Fibroblast of skin of back (primary cell): ENCODE measurements around the gene PRDM5.
A peak's percentile ranks its signal among the peaks of the same experiment; 100 is the strongest.
"Not testable (repeated sequence)": the region's sequence is repeated elsewhere in the genome, so short reads cannot be mapped to it uniquely, and the experiment has no call there.

Experiments used
- DNase-seq: peaks from one replicate; pipeline ENCODE4 v3.0.0-alpha.2; 2013

Gene PRDM5

GRCh38 chr4:120750152-120750525 lies 172.4 kb downstream of the PRDM5 start:
- DNase-seq = no peak

GRCh38 chr4:120749445-120750151 lies 172.9 kb downstream of the PRDM5 start:
- DNase-seq = no peak

- DNase-seq = not testable (repeated sequence)
Observed at GRCh38 chr4:120741636-120742035, 180.9 kb downstream of the PRDM5 start.

GRCh38 chr4:120736312-120736711 lies 186.2 kb downstream of the PRDM5 start:
- no peak for DNase-seq

GRCh38 chr4:120733968-120734367 lies 188.6 kb downstream of the PRDM5 start:
- DNase-seq = no peak

- DNase-seq = no peak
Observed at GRCh38 chr4:120733054-120733453, 189.5 kb downstream of the PRDM5 start.

GRCh38 chr4:120731561-120731960 lies 191.0 kb downstream of the PRDM5 start:
- peak; percentile 75 for DNase-seq

- DNase-seq = no peak
Observed at GRCh38 chr4:120730777-120731320, 191.7 kb downstream of the PRDM5 start.

- DNase-seq = no peak
Observed at GRCh38 chr4:120728892-120729675, 193.4 kb downstream of the PRDM5 start.

GRCh38 chr4:120725639-120726580 lies 196.6 kb downstream of the PRDM5 start:
- DNase-seq = no peak

GRCh38 chr4:120724656-120725055 lies 197.9 kb downstream of the PRDM5 start:
- no peak for DNase-seq

GRCh38 chr4:120723986-120724385 lies 198.5 kb downstream of the PRDM5 start:
- DNase-seq = no peak

- DNase-seq = no peak
Observed at GRCh38 chr4:120723105-120723504, 199.4 kb downstream of the PRDM5 start.

- no peak for DNase-seq
Observed at GRCh38 chr4:120722655-120723054, 199.9 kb downstream of the PRDM5 start.

- DNase-seq = no peak
Observed at GRCh38 chr4:120720354-120720934, 202.1 kb downstream of the PRDM5 start.

GRCh38 chr4:120718979-120719566 lies 203.5 kb downstream of the PRDM5 start:
- peak; percentile 71 for DNase-seq

GRCh38 chr4:120716346-120716745 lies 206.2 kb downstream of the PRDM5 start:
- no peak for DNase-seq

- no peak for DNase-seq
Observed at GRCh38 chr4:120714417-120715010, 208.0 kb downstream of the PRDM5 start.

GRCh38 chr4:120709991-120710390 lies 212.5 kb downstream of the PRDM5 start:
- DNase-seq = peak; percentile 54

GRCh38 chr4:120704538-120704937 lies 218.0 kb downstream of the PRDM5 start:
- DNase-seq = no peak

GRCh38 chr4:120703908-120704307 lies 218.6 kb downstream of the PRDM5 start:
- DNase-seq = no peak
